Measurements from ENCODE around the gene ARHGAP15.

Gene ARHGAP15

DNA sequence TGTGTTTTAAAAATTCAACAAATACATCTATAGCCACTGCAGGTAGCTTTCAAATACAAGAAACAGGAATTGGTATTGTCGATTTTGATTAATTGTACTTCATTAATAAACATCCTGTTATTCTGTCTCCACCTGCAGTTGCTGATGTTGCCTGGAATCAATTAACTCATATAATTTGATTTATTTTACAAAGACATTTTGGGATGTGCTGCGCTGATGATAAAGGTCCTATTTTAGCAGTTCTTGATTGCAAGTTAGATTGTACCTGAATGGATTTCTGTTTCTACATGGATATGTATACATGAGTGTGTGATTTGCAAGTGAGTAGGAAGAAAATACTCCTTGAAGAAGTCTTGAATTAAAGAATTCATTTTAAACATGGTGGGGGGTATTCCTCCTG, 605.3 kb downstream of the ARHGAP15 start:
- no peak for DNase-seq

- DNase-seq: peak; percentile 73
Measured at GRCh38 chr2:143736904-143737303, 607.7 kb downstream of the ARHGAP15 start.

- no peak for DNase-seq
Measured at GRCh38 chr2:143740431-143740830, 611.2 kb downstream of the ARHGAP15 start.

- no peak for DNase-seq
Measured at GRCh38 chr2:143741205-143741604, 612.0 kb downstream of the ARHGAP15 start.

- no peak for DNase-seq
Measured at GRCh38 chr2:143742581-143742980, 613.4 kb downstream of the ARHGAP15 start.

GRCh38 chr2:143744114-143744513, 614.9 kb downstream of the ARHGAP15 start:
- DNase-seq: no peak

GRCh38 chr2:143745060-143745459, 615.8 kb downstream of the ARHGAP15 start:
- no peak for DNase-seq

GRCh38 chr2:143754742-143755141, 625.5 kb downstream of the ARHGAP15 start:
- DNase-seq: no peak

DNA sequence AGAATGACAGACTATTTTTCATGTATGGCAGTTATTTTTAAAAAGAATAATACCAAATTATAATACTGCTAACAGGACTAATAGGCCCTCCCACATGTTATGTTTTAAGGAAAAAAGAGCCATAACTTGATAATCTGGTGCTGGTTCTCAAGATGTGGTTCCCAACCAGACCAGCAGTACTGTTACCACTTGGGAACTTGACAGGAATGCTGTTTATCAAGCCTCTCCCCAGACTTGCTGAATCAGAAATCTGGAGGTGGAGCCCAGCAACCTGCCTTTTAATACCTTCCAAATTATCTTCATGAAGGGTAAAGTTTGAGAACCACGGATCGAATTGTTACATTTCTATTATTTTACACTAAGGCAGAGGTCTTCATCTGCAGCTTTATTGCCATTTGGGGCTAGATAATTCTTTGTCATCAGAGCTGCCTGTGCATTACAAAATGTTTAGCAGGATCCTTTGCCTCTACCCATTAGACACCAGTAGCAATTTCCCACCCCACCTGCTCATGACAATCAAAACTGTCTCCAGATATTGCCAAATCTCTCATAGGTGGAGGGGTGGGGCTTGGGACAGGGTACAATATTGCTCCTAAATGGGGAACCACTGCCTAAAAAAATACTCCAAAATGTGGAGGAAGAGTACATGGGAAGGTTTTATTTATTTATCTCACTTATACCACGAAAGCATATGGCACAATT, 629.6 kb downstream of the ARHGAP15 start:
- no peak for DNase-seq

- DNase-seq: no peak
Measured at GRCh38 chr2:143759455-143759854, 630.2 kb downstream of the ARHGAP15 start.

- no peak for DNase-seq
Measured at GRCh38 chr2:143762176-143762928, 633.1 kb downstream of the ARHGAP15 start.

- DNase-seq: no peak
Measured at GRCh38 chr2:143764261-143764660, 635.0 kb downstream of the ARHGAP15 start.

DNA sequence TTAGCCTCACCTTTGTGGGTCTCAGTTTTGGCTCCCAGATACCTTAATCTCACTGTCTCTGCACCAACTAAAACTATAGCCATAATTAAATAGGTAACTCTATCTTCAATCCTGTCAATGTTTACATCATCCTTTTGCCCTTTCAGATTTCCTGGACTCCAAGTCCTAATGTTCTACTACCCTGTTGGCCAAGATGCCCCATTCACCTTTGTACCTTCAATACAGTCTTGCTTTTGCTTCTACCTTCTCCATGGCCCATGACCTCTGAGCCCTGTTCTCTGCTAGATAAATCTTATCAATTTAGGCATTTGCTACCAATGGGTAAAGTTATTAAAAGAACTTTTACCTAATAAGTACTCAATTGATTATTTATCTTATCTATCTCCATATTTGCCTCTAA, 635.5 kb downstream of the ARHGAP15 start:
- DNase-seq: no peak

DNA sequence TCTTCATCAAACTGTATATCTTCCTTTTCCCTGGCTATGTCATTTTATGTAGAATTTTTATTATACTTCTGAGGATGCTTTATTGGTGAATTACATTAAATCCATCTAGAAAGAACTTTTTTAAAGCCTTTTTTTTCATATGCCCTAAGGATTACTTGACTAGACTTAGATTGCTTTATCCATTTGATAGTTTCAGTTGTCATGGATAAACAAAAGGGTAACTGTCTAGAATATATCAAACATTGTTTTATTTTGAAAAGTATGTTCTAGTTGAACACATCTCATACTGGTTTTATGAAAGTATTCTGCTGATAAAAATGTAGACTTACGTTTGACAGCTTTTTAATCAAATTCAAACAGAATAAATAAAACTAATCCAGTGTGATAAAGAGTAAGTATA, 639.8 kb downstream of the ARHGAP15 start:
- no peak for DNase-seq

- DNase-seq: no peak
Measured at GRCh38 chr2:143771939-143772338, 642.7 kb downstream of the ARHGAP15 start.

GRCh38 chr2:143776526-143777297, 647.5 kb downstream of the ARHGAP15 start:
- DNase-seq: no peak

DNA sequence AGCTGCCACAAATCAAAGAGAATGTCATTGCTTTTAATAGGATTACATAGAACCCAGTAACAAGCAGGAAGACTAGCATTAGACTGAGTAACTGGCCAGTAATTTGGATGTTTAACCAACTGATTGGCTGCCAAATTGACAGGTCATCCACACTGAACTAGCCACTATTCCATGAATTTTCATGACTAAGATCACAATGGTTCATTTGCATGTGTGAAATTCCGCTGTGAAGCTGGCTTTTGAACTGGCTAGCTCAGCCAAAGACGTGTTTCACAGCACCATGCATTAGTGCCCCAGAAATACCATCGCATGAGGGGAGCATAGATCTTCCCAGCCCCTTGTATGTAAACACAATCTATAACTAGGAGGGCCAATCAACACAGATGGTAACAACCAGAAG, 649.8 kb downstream of the ARHGAP15 start:
- no peak for DNase-seq

DNA sequence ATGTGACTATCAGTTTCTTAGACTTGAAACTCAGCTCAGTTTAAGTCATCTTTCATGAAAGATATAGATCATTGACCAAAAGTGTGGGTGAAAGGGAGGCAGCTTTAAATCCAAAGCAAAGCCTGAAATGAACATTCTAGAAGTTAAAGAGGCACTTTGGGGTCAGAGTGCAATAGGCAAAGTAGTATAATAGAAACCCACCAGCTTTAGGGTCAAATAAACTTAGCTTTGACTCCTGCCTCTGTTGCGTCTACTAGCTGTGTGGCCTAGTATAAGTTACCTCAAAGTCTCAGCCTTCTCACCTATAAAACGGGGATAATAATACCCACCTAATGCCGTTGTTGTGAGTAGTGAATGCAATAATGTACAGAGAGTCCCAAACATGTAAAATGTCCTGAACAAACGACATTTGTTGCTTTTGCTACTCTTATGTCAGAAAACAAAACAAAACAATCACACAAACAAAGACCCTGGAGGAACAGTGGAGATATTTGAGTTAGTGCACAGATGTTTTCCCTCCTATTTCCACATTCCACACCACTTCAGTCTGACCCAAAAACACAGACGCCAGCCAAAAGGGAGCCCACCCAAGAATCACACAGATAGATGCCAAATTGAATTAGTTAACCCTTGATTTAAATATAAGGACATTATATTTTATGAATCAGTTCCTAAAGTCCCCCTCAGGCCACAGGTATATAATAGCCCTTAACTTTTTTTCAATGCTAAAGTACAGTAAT, 657.0 kb downstream of the ARHGAP15 start:
- DNase-seq: no peak

- DNase-seq: peak; percentile 26
Measured at GRCh38 chr2:143787674-143788073, 658.5 kb downstream of the ARHGAP15 start.

- no peak for DNase-seq
Measured at GRCh38 chr2:143792602-143793001, 663.4 kb downstream of the ARHGAP15 start.

DNA sequence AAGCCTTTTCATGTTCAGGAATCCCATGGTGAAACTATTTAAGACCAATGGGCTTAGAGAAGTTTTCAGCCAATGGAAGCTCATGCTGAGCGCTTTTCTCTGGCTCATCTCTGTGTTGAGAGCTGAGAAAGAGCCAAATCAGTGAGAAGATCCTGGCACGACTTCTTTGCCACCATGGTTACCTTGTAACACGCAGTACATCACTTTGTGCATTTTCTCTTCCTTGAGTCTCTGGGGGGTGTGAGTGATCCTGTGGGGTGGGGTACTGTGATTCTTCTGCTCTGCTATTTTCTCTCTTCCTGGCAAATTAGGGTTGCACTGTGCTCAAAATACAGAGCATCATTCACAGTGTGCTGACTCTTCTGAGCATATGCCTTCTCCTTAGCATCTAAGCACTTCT, 664.2 kb downstream of the ARHGAP15 start:
- no peak for DNase-seq

GRCh38 chr2:143796051-143796450, 666.8 kb downstream of the ARHGAP15 start:
- no peak for DNase-seq

- DNase-seq: no peak
Measured at GRCh38 chr2:143801561-143801960, 672.3 kb downstream of the ARHGAP15 start.
